VCaP (cell line): ENCODE measurements around the gene ZNF70.

Experiments used
- H3K27ac ChIP-seq: fragments of 450-650 bp; 2 replicates; pipeline ENCODE4 v1.5.1; 2017
- TF ChIP-seq, protein P1 (sequence below): fragments of 450-650 bp; conservative IDR thresholded peaks from 2 replicates; pipeline ENCODE4 v1.5.1; 2017; ENCODE audit warnings: mild to moderate bottlenecking, moderate library complexity

ZNF70 gene

GRCh38 chr22:23763579-23763945 lies 12.7 kb upstream of the ZNF70 start:
- TF ChIP-seq, protein P1, sequence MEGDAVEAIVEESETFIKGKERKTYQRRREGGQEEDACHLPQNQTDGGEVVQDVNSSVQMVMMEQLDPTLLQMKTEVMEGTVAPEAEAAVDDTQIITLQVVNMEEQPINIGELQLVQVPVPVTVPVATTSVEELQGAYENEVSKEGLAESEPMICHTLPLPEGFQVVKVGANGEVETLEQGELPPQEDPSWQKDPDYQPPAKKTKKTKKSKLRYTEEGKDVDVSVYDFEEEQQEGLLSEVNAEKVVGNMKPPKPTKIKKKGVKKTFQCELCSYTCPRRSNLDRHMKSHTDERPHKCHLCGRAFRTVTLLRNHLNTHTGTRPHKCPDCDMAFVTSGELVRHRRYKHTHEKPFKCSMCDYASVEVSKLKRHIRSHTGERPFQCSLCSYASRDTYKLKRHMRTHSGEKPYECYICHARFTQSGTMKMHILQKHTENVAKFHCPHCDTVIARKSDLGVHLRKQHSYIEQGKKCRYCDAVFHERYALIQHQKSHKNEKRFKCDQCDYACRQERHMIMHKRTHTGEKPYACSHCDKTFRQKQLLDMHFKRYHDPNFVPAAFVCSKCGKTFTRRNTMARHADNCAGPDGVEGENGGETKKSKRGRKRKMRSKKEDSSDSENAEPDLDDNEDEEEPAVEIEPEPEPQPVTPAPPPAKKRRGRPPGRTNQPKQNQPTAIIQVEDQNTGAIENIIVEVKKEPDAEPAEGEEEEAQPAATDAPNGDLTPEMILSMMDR, result no peak
- H3K27ac ChIP-seq, result no peak overlapping the region

GRCh38 chr22:23762842-23763578 lies 12.1 kb upstream of the ZNF70 start, which contains the start of gene C22orf15:
Gene C22orf15, plus strand, starts transcription at chr22:23762990. Its CDS starts 317 bp downstream, at chr22:23763307.
- TF ChIP-seq, protein P1, result no peak
- H3K27ac ChIP-seq, result no peak within 1 kb of the TSS

DNA sequence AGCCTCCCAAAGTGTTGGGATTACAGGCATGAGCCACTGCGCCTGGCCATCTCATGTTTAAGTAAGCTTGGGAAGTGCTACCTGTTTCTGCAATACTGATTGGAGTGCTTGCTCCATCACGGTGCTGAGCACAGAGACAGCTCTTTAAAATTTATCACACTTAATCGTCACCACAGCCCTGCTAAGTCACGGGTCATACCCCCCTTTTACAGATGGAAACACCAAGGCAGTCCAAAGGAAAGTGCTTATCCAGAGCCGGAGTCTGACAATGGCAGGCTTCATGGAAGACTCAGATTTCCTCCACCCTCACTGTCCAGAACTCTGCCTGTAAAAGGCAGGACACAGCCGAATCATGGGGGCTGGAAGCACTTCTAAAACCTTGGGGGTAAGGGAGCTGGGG lies 9.1 kb upstream of the ZNF70 start:
- TF ChIP-seq, protein P1, result no peak
- H3K27ac ChIP-seq, result no peak overlapping the region

- no peak overlapping the region for H3K27ac ChIP-seq
- TF ChIP-seq, protein P1, result no peak
Measured at GRCh38 chr22:23759566-23759965, 8.7 kb upstream of the ZNF70 start.

- TF ChIP-seq, protein P1, result no peak
- H3K27ac ChIP-seq, result no peak overlapping the region
Measured at GRCh38 chr22:23756891-23757290, 6.0 kb upstream of the ZNF70 start.

- no peak overlapping the region for H3K27ac ChIP-seq
Measured at GRCh38 chr22:23755711-23756110, 4.8 kb upstream of the ZNF70 start.

GRCh38 chr22:23754980-23755636 lies 4.2 kb upstream of the ZNF70 start:
- H3K27ac ChIP-seq, result no peak overlapping the region

More at GRCh38 chr22:23755711-23756110, 4.8 kb upstream of the ZNF70 start:
- TF ChIP-seq, protein P1, result no peak

More at GRCh38 chr22:23754980-23755636, 4.2 kb upstream of the ZNF70 start:
- TF ChIP-seq, protein P1, result no peak
